Right lobe of liver (tissue), 4 donors: ENCODE measurements around the gene PRRX1.

ENCODE experiments used
- POLR2A ChIP-seq: fragments of 450-650 bp; IDR thresholded peaks from one replicate; pipeline ENCODE4 v1.6.1; 2017; ENCODE audit warnings: antibody characterized with exemption, mild to moderate bottlenecking
- TF ChIP-seq, protein P1 (sequence below), 4 donors: fragments of 200-600 bp in 3 of 4; fragments of 450-650 bp in 1 of 4; IDR thresholded peaks; one replicate each; pipeline versions ENCODE4 v1.5.1 to v1.8.0; 2016 to 2022; ENCODE audit warnings: antibody characterized with exemption in 4 of 4, mild to moderate bottlenecking in 2 of 4
- donor health status: DM: no; HTN: no; CAD: no.
- donor health status: DM: no; HTN: no; CAD: no.
- donor health status: DM: no; HTN: yes; CAD: no.

DNA sequence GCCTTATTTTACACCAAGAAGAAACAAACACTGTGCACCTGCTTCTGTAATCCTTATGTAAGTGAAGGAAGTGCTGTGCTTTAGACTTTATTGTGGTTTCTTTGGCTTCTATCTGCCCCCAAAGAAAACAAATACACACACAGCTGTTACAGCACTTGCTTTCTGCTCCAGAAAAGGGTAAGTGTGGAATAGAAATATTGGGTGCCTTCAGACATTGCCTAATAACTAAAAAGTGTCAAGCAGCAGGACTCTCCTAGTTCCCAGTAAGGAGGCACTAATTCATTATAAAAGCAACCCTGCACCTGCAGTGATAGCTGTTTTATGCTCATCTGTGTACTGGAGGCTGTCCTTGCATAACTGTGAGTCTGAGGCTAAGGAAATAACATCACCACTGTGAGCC lies 23.4 kb upstream of the PRRX1 start:
- TF ChIP-seq, protein P1, sequence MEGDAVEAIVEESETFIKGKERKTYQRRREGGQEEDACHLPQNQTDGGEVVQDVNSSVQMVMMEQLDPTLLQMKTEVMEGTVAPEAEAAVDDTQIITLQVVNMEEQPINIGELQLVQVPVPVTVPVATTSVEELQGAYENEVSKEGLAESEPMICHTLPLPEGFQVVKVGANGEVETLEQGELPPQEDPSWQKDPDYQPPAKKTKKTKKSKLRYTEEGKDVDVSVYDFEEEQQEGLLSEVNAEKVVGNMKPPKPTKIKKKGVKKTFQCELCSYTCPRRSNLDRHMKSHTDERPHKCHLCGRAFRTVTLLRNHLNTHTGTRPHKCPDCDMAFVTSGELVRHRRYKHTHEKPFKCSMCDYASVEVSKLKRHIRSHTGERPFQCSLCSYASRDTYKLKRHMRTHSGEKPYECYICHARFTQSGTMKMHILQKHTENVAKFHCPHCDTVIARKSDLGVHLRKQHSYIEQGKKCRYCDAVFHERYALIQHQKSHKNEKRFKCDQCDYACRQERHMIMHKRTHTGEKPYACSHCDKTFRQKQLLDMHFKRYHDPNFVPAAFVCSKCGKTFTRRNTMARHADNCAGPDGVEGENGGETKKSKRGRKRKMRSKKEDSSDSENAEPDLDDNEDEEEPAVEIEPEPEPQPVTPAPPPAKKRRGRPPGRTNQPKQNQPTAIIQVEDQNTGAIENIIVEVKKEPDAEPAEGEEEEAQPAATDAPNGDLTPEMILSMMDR (IDR thresholded peaks at IDR 0.05): no peak
- no peak for TF ChIP-seq POLR2A
